Measurements from ENCODE around the gene PPA1. TPM values are rescaled to one million over a fixed set of nuclear protein-coding genes. Genes with fewer than 3 reads are reported as not detected.

The PPA1 gene
- total RNA-seq, 1 experiment from 2014 or later, result 234 TPM

DNA sequence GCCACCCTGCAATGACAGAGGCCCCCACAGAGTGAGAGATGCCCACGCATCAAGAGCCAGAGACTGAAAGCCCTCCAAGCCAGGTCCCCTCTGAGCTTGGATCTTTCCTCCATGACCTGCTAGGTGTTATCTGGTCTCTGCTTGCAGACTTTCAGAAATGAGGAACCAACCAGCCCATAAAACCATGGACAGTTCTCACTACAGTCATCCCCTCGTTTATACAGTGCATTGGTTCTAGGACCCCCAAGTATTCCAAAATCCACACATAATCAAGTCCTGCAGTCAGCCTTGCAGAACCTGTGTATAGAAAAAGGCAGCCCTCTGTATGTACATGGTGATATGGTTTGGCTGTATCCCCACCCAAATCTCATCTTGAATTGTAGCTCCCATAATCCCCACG, 27.5 kb upstream of the PPA1 start (continued):
- TF ChIP-seq, protein P1, sequence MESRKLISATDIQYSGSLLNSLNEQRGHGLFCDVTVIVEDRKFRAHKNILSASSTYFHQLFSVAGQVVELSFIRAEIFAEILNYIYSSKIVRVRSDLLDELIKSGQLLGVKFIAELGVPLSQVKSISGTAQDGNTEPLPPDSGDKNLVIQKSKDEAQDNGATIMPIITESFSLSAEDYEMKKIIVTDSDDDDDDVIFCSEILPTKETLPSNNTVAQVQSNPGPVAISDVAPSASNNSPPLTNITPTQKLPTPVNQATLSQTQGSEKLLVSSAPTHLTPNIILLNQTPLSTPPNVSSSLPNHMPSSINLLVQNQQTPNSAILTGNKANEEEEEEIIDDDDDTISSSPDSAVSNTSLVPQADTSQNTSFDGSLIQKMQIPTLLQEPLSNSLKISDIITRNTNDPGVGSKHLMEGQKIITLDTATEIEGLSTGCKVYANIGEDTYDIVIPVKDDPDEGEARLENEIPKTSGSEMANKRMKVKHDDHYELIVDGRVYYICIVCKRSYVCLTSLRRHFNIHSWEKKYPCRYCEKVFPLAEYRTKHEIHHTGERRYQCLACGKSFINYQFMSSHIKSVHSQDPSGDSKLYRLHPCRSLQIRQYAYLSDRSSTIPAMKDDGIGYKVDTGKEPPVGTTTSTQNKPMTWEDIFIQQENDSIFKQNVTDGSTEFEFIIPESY (IDR thresholded peaks at IDR 0.05; ENCODE audit: extremely low read depth, insufficient replicate concordance, low read length), result no peak
- no peak for TF ChIP-seq ZFX (IDR thresholded peaks at IDR 0.05)

DNA sequence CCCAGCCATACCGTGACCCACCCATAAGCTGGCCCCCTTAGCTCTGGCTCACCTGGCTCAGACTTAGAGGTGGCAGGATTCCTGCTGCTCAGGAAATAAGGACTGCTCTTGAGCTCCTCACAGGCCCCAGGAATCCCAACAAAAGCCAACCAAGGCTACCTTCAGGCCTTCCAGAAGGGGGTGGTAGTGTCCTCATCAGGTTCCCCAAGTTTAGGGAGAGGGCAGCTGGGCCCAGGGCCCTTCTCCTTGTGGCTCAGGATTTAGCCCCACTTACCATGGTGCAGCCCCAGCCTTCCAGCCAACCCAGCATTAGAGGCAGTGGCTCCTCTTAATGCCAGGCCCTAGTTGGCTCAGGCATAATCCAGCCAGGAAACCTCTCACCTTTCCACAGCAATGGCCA, 27.0 kb upstream of the PPA1 start:
- no TSS peak for BruUV-seq (replicated peaks)
- intact Hi-C loops (cut with micrococcal nuclease), result no loop called here
- POLR2A ChIA-PET, result no interaction called here
- RAD21 ChIA-PET (ENCODE audit: low non-redundant PET in 1 of 2, low total read pairs in 2 of 2, uncharacterized antibody in 2 of 2, unreplicated experiment in 2 of 2), result no interaction called here
- peaks cover 3 to 10% of the 10 kb centered on the region in 2 experiments; a peak in 2 of 4 replicates for H3K9me3 ChIP-seq (ENCODE audit: control insufficient read depth in 1 of 2, insufficient read depth in 1 of 2, low read depth in 1 of 2, low read length in 2 of 2)
- DNase-seq (ENCODE audit: low read depth, low spot score), result no peak
- H3K9ac ChIP-seq (ENCODE audit: low read length), result no peak overlapping the region
- peaks cover 5% of the 10 kb centered on the region; the same call in 1 of the 2 replicates for H3K27me3 ChIP-seq (ENCODE audit: insufficient read depth, low read length)
- H3K4me2 ChIP-seq (ENCODE audit: low read length), result no peak overlapping the region
- H3K4me1 ChIP-seq (ENCODE audit: control insufficient read depth in 1 of 2, insufficient read depth in 2 of 2, low read length in 2 of 2), result peaks cover 18 to 32% of the 10 kb centered on the region in 2 experiments
- ATAC-seq, result no peak
- no peak overlapping the region for H2AFZ ChIP-seq (ENCODE audit: low read depth, low read length, poor library complexity, severe bottlenecking)
- TF ChIP-seq, protein P2, sequence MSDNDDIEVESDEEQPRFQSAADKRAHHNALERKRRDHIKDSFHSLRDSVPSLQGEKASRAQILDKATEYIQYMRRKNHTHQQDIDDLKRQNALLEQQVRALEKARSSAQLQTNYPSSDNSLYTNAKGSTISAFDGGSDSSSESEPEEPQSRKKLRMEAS (IDR thresholded peaks at IDR 0.05), result no peak
- TF ChIP-seq SIN3A (IDR thresholded peaks at IDR 0.05; ENCODE audit: low read depth), result no peak
- no peak for TF ChIP-seq EZH2 (IDR thresholded peaks at IDR 0.05)
- TF ChIP-seq, protein P3, sequence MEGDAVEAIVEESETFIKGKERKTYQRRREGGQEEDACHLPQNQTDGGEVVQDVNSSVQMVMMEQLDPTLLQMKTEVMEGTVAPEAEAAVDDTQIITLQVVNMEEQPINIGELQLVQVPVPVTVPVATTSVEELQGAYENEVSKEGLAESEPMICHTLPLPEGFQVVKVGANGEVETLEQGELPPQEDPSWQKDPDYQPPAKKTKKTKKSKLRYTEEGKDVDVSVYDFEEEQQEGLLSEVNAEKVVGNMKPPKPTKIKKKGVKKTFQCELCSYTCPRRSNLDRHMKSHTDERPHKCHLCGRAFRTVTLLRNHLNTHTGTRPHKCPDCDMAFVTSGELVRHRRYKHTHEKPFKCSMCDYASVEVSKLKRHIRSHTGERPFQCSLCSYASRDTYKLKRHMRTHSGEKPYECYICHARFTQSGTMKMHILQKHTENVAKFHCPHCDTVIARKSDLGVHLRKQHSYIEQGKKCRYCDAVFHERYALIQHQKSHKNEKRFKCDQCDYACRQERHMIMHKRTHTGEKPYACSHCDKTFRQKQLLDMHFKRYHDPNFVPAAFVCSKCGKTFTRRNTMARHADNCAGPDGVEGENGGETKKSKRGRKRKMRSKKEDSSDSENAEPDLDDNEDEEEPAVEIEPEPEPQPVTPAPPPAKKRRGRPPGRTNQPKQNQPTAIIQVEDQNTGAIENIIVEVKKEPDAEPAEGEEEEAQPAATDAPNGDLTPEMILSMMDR (IDR thresholded peaks at IDR 0.05 in 2 of 3, conservative IDR thresholded peaks at IDR 0.05 in 1 of 3; ENCODE audit: borderline replicate concordance in 1 of 3, insufficient read depth in 1 of 3, low read depth in 2 of 3, low read length in 2 of 3), result 0 out of 6 replicates have a peak, but pooled peaks of 1 of the 3 experiments have one; percentile 12
- no peaks in the 10 kb centered on the region for H3K9me2 ChIP-seq (ENCODE audit: insufficient read depth)
- H4K20me1 ChIP-seq (ENCODE audit: insufficient read depth), result no peaks in the 10 kb centered on the region
- no peaks in the 10 kb centered on the region for H3K36me3 ChIP-seq (ENCODE audit: control insufficient read depth in 1 of 2, insufficient read depth in 2 of 2, low read length in 2 of 2)
- H3K4me3 ChIP-seq (replicated peaks in 1 of 2; ENCODE audit: low read depth in 1 of 2, low read length in 2 of 2), result no peak overlapping the region
- CTCF ChIA-PET, result interaction anchor here (1.0 kb wide), 1 partner anchor 39 kb away, joined by 3 read pairs; no protein-coding TSS in a partner anchor
- H3K27ac ChIP-seq (ENCODE audit: low read depth, low read length), result no peak overlapping the region
- no peaks in the 10 kb centered on the region for H3K79me2 ChIP-seq (ENCODE audit: insufficient read depth, low read length)

All from HCT116 (cell line).